ENCODE measurements around the gene GSTA4. TPM values are rescaled to one million over a fixed set of nuclear protein-coding genes. Genes with fewer than 3 reads are reported as not detected.

The GSTA4 gene
- polyA plus RNA-seq, 1 donor from 2014 or later = 764 TPM

- no peaks in the 10 kb centered on the region for H4K20me1 ChIP-seq (ENCODE audit: insufficient read depth)
- H3K9ac ChIP-seq (ENCODE audit: low read length) = no peak overlapping the region
- H3K79me2 ChIP-seq (replicated peaks; ENCODE audit: insufficient read depth, low read length) = no peaks in the 10 kb centered on the region
- no peak overlapping the region for H3K4me2 ChIP-seq (ENCODE audit: low read length)
- H3F3A ChIP-seq (ENCODE audit: insufficient read depth, low read length, poor library complexity, severe bottlenecking) = no peaks in the 10 kb centered on the region
- H3K9me2 ChIP-seq (ENCODE audit: insufficient read depth, low read length) = no peaks in the 10 kb centered on the region
- H3K9me3 ChIP-seq (ENCODE audit: low read length) = no peaks in the 10 kb centered on the region
- TF ChIP-seq MXI1 (conservative IDR thresholded peaks at IDR 0.05; ENCODE audit: poor library complexity, severe bottlenecking) = no peak
- no peak for TF ChIP-seq SMC3 (conservative IDR thresholded peaks at IDR 0.05; ENCODE audit: poor library complexity)
- no peak for TF ChIP-seq REST (IDR thresholded peaks at IDR 0.05; ENCODE audit: borderline replicate concordance)
- no peak for TF ChIP-seq CTCF (IDR thresholded peaks at IDR 0.05; ENCODE audit: poor library complexity, severe bottlenecking)
- no peak for TF ChIP-seq TAF1 (IDR thresholded peaks at IDR 0.05; ENCODE audit: low read depth)
- no peak for TF ChIP-seq EP300 (conservative IDR thresholded peaks at IDR 0.05; ENCODE audit: poor library complexity, severe bottlenecking)
- no peak for TF ChIP-seq RAD21 (conservative IDR thresholded peaks at IDR 0.05)
- TF ChIP-seq POLR2AphosphoS5 (IDR thresholded peaks at IDR 0.05) = no peak
- no peak for TF ChIP-seq EZH2 (IDR thresholded peaks at IDR 0.05; ENCODE audit: borderline replicate concordance, insufficient read depth, low read length, poor library complexity, severe bottlenecking)
- H3K4me3 ChIP-seq (ENCODE audit: low read length) = no peak overlapping the region
- H3K27ac ChIP-seq (ENCODE audit: low read length) = no peak overlapping the region
- no peak overlapping the region for H2AFZ ChIP-seq (ENCODE audit: low read depth, low read length)
- H3K27me3 ChIP-seq (ENCODE audit: insufficient read depth, low read depth, low read length) = no peaks in the 10 kb centered on the region
- peaks cover 15% of the 10 kb centered on the region for H3K36me3 ChIP-seq (ENCODE audit: insufficient read depth, low read length)
Measured at GRCh38 chr6:52981222-52981900, 13.7 kb downstream of the GSTA4 start.

- no peak for TF ChIP-seq REST (IDR thresholded peaks at IDR 0.05; ENCODE audit: borderline replicate concordance)
- Histone ChIP-seq H3K27me3 (ENCODE audit: insufficient read depth, low read depth, low read length) (no peaks in the 10 kb centered on the region), H3K4me3 (ENCODE audit: low read length) (no peak overlapping the region), H3K9ac (ENCODE audit: low read length) (no peak overlapping the region), H3K36me3 (ENCODE audit: insufficient read depth, low read length) (no peaks in the 10 kb centered on the region), H3K27ac (ENCODE audit: low read length) (no peak overlapping the region), H3K79me2 (replicated peaks; ENCODE audit: insufficient read depth, low read length) (no peaks in the 10 kb centered on the region), H3K9me3 (ENCODE audit: low read length) (no peaks in the 10 kb centered on the region), H4K20me1 (ENCODE audit: insufficient read depth) (no peaks in the 10 kb centered on the region), H3K9me2 (ENCODE audit: insufficient read depth, low read length) (no peaks in the 10 kb centered on the region), H3F3A (ENCODE audit: insufficient read depth, low read length, poor library complexity, severe bottlenecking) (no peaks in the 10 kb centered on the region), H3K4me2 (ENCODE audit: low read length) (no peak overlapping the region), H2AFZ (ENCODE audit: low read depth, low read length) (no peak overlapping the region)
Measured at GRCh38 chr6:52976591-52977035, 18.5 kb downstream of the GSTA4 start.

All from neural cell (in vitro differentiated cells).